AG09319 (cell line): ENCODE results near the gene THTPA.

Experiments
- DNase-seq: peaks from one replicate; pipeline ENCODE4 v3.0.0-alpha.2; 2010; ENCODE audit warnings: low read depth; ENCODE audit errors: extremely low read depth
- TF ChIP-seq, protein P1 (sequence below): IDR thresholded peaks from 2 replicates; pipeline ENCODE4 v1.5.1; 2011; ENCODE audit warnings: low read depth, mild to moderate bottlenecking, inconsistent platforms, low read length, moderate library complexity

Gene THTPA

DNA sequence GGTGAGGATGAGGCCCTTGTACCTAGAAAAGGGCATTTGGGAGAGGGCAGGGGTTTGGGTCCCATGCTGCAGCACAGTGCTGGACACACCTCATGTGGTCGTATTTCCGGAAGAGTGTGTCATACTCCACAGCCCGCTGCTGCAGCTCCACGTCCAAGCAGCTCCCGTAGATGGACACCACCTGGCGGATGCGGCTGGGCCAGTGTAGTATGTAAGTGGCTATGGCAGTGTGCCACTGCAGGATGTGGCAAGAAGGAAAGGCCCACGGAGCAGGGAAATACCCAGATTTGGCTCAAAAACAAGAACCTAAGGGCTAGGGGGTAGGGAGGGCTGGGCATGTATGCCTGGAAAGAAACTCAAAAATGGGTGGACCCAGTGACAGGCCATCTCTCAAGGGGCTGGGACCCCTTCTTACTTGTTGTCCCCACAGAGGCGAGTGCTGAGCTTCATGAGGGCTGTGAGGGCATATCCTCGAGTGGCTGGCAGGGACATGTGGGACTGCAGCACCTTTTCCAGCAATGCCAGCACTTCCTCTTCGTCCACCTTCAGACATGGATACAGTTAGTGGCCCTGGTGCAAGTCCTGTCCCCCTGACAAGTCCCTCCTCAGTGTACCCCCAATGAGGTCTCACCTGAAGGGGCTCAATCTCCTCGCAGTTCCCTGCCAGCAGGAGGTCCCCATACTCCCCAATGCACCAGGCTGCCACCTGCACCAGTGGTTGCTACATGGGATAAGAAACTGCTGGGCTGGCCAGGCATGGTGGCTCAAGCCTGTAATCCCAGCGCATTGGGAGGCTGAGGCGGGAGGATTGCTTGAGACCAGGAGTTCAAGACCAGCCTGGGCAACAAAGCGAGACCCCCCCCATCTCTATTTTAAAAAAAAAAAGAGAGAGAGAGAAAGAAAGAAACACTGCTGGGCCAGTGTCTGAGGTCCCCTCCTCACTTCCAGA, 6.1 kb downstream of the THTPA start:
- TF ChIP-seq, protein P1, sequence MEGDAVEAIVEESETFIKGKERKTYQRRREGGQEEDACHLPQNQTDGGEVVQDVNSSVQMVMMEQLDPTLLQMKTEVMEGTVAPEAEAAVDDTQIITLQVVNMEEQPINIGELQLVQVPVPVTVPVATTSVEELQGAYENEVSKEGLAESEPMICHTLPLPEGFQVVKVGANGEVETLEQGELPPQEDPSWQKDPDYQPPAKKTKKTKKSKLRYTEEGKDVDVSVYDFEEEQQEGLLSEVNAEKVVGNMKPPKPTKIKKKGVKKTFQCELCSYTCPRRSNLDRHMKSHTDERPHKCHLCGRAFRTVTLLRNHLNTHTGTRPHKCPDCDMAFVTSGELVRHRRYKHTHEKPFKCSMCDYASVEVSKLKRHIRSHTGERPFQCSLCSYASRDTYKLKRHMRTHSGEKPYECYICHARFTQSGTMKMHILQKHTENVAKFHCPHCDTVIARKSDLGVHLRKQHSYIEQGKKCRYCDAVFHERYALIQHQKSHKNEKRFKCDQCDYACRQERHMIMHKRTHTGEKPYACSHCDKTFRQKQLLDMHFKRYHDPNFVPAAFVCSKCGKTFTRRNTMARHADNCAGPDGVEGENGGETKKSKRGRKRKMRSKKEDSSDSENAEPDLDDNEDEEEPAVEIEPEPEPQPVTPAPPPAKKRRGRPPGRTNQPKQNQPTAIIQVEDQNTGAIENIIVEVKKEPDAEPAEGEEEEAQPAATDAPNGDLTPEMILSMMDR: no peak
- DNase-seq: no peak

DNA sequence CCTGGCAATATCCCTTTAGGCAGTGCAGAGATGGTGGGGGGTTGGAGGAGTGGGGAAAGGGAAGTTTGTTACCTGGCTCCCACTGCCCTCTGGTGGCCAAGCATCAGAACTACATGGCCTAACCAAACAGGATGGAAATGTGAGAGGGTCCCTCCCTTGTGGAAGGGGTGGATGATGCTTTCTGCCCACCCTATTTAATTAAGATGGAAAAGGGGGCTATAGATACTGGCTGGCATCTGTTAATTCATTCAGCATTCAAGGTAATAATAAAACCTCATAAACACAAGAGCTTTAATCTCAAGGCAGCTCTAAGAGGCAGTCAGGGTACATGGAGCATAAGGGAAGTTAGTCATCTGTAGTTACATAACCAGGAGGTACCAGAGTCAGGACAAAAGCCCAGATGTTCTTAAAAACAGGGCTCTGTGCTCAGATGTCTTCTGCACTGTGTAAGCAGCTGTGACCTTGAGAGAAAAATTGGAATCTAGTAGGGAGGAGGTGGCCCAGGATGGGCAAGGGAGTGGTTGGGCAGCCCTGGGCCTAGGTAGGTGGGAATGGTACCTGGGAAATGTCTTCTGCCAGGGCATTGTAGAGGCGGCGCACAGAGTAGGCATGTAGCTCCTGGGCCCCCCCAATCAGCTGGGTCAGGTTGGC, 6.9 kb downstream of the THTPA start:
- no peak for DNase-seq
- TF ChIP-seq, protein P1: peak; percentile 93

DNA sequence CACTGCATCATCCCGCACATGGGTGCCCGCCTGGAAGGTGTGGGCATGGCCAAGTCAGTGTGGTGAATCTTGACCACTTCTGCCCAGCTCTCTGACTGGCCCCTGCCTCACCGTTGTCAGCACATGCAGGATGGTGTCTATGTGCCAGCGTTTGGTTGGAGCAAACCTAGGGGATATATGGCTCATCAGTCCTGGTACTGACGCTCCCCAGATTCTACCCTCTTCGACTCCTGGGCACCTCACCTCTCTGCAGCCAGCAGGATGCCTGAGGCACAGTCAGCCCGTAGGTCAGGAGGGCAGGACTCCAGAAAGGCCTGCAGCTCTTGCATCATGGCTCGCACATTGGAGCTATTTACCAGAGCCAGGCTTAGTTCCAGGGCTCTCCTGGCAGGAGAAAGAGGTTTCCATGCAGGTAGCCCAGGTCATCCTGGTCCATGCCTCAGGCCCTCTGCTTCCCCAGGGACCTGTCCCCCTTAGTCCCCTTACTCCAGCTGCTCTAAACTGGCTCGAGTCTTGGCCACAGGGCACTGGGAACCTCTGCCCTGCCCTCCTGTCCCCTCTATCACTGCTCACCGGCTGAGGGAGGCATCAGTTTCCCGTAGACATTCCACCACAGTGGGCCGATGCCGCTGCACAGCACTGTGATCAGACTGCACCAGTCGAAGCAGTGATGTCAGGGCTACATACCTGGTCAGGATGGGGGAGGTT, 7.6 kb downstream of the THTPA start:
- TF ChIP-seq, protein P1: no peak
- DNase-seq: no peak

DNA sequence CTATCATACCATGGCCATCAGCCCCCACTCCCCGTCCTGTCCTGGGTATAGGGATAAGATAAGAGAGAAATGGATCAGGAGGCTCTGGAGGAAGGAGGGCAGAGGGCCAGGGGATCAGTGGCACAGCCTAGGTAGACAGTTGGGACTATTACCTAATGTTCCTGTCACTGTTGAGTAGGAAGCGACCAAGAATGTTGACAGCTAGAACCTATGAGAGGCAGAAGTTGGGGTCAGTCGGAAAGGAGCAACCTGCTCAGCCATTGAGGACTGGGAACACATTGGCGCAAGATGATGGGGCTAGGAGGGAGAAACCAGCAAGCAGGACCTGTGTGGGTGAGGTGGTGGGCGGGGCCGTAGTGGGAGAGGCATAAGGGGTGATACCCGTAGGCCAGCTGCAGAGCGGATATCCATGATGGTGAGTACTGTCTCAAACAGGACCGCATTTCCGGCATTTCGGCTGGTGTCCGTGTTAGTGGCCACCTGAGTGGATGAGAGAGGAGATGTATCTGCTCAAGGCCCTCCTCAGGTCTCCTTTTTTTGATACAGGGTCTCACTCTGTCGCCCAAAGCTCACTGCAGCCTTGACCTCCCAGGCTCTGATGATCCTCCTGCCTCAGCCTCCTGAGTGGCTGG, 8.2 kb downstream of the THTPA start:
- no peak for DNase-seq
- TF ChIP-seq, protein P1: no peak

DNA sequence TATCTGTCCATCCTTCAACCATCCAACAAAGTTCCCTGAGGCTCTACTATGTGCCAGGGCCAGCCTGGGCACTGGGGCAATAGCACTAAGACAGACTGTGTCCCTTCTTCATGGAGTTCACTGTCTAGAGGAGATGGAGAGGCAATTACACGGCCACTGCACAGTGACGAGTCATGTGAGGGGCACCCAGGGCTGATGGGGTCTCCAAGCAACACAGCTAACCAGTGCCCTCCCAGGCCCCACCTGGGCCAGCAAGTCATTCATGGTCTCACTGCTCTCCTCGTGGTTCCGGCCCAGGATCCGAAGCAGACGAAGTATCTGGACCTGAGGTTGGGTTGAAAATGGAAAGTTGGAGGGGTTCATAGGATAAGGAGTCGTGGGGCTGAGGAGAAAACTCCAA, 8.8 kb downstream of the THTPA start:
- DNase-seq: no peak
- TF ChIP-seq, protein P1: no peak

DNA sequence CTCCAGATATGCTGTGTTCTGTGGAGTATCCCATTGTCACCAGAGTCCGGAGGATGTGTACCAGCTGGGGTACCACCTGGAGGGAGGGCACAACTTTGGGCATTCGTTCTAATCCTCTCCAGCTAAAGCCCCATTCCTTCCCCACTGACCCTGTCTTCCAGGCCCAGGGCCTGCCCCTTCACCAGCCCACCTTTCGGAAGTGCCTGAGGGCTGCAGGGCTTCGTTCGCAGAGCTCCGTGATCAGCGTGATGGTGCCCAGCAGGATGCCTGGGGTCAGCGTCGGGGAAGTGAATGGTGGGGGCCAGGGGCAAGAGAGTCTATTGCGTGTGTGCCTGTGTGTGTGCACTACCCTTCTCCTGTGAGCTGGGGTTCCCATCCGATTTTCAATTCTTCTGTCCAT, 9.6 kb downstream of the THTPA start:
- TF ChIP-seq, protein P1: no peak
- DNase-seq: no peak
